HG03025 (cell line): Measurements from ENCODE around the gene ZNF423.

Experiments
- ATAC-seq: cut with Tn5 transposase; IDR thresholded peaks from one replicate; pipeline ENCODE4 v1.9.1; 2021; ENCODE audit warnings: mild to moderate bottlenecking, moderate library complexity; ENCODE audit not compliant: unreplicated experiment, low FRiP score

ZNF423 gene

DNA sequence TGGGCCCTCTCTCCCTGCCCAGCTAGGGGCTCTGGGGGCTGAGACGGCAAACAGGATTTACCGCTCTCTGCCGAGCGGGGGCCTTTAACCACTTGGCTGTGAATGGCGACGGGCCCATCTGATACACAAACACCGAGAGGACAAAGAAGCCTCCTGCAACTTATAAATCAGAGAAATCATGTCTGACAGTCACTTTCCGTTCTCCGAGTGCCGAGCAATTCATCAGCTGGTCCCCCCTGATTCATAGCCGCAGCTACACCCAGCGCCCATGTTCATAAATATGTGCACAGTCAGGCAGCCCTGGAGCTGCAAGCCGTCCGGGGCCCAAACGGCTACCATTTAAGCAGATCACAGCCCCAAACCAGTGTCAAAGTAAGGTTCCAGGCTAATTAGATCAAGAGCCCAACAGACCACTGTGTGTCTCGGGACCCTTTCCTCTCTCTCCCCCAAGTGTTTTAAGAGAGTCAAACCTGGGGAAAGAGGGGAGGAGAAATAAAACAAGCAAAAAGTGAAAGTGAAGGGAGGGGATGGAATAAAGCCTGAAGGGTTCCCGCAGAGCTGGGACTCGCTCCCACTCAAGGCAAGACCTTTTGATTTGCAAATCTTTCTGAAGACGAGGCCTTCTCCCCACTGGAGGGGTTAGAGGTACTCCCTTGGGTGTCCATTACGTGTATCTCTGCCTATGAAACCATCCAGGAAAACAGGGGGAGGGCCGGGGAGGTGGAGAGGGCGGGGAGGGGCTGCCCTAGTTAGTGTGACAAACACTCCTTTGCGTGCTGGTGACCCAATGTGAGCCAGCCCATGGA lies 327.6 kb downstream of the ZNF423 start:
- ATAC-seq = no peak

DNA sequence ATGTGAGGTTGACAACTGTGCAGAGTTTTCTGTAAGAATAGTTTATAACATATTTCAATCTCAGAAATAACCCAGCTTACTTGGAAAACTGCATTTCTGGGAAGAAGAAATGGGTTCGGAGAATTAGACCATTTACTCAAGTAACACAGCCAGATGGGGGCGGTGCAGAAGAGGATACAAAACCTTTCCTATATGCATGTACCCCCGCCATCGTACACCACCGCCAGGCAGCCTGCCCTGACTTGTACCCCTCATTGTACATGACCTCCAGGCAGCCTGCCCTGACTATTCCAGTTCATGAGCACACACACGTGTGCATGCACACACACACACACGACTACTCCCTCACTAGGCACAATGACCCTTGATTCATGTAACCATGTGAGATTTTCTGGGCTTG lies 328.3 kb downstream of the ZNF423 start:
- ATAC-seq = no peak

GRCh38 chr16:49526860-49527365 lies 329.0 kb downstream of the ZNF423 start:
- no peak for ATAC-seq

DNA sequence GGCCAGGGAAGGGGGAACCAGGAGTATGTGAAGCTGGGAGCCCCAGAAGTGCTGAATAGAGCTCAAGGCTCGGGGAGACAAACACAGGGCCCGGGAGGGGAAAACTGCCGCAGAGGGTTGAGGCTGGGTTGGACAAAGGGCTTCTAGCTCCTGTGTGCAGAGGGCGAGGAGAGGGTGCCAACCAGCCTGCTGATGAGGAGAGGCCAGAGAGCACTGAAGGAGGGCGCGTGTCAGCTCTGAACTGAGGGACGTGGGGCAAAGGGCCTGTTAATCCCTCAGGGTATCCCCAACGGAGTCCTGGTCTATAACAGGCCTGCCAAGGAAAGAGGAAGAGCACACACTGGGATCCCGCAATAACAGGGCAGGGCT lies 331.0 kb downstream of the ZNF423 start:
- ATAC-seq = no peak

DNA sequence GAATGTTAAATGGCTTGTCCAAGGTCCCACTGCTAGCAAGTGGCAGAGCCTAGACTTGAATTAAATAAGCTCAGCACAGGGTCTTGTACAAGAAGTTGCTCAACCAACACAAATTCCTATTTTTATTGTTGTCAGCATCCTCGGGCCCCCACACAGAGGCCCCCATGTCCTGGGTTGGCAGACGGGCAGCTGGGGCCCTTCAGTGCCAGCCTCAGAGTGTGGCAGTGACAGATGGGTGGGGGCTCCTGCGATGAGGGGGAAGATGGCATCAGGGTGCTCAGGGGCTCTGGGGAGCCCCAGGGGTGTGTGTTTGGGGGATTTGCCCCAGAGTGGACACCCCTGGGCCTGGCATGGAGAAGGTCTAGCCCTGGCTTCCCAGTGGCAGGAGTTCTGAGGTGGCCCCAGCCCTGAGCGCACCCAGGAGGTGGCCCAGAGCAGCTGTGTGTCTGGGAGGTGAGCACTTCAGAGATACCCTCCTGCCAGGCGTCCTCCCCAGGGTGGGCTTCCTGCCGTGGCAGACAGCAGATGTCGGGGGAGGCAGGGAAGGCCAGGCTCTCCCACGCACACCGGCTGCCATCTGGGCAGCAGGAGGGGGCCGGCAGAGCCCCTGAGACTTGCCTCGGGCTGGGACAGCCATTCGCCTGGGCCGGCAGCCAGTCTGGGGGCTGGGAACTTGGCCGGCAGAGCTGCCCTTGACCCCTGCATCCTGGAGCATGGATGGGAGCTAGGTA lies 331.5 kb downstream of the ZNF423 start:
- no peak for ATAC-seq

DNA sequence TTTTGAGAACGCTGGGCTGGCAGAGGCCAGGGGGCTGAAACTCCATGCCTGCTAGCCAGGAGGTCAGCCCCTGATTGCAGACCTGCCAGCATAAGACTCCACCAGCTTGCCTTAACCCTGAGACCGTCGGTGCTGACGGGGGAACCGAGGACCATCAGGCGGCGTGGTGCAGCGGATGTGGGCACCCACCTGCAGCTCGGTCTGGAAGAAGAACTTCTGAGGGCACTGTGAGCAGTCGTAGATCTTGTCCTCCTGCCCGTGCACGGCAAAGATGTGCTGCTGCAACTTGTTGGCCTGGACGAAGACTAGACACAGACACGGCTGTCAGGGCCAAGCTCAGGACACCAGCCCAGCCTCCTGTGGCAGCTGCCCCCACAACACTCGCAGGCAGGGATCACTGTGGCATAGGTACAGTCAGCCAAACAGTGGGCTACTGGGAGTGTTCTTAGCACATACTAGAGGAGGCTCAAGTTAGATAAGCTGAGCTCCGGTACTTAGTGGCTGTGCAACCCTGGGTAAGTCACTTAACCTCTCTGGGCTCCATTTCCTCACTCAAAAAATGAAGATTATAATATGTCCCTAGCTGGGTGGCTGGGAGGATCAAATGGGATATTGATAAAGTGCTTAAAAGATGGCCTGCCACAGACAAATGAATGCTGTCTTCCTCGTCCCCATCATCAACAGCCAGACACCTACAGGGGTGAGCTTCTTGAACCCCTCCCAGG lies 332.3 kb downstream of the ZNF423 start:
- no peak for ATAC-seq

GRCh38 chr16:49521734-49522325 lies 334.1 kb downstream of the ZNF423 start:
- no peak for ATAC-seq

GRCh38 chr16:49520492-49521038 lies 335.3 kb downstream of the ZNF423 start:
- ATAC-seq = no peak

- ATAC-seq = no peak
Measured at GRCh38 chr16:49519741-49520140, 336.2 kb downstream of the ZNF423 start.

- no peak for ATAC-seq
Measured at GRCh38 chr16:49519008-49519656, 336.8 kb downstream of the ZNF423 start.

- no peak for ATAC-seq
Measured at GRCh38 chr16:49516382-49517036, 339.4 kb downstream of the ZNF423 start.

- ATAC-seq = no peak
Measured at GRCh38 chr16:49515861-49516260, 340.1 kb downstream of the ZNF423 start.

DNA sequence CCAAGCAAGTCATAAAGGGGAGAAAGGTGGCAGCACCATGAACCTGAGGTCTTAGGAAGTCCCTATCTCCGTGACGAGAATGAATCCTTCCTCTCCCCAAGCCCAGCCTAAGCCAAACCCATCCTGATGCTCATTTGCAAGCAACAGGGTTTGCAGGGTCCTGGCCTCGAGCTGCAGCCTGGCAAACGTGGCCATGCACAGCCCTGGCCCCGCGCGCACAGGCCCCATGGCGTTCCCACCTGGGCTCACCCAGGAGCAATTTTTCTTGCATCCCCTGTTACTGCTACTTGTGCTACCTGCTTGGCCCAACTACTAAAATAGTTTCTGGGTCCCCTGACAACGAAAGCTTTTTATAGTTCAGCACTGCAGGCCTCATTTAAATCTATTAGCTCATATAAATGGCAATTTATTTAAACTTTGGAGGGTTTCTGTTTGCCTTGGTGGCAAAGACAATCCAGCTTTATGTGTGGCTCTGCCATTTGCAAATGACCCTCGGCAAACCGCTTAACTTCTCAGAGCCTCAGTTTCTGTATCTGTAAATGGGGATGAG lies 340.8 kb downstream of the ZNF423 start:
- ATAC-seq = no peak

- ATAC-seq = no peak
Measured at GRCh38 chr16:49514073-49514980, 341.6 kb downstream of the ZNF423 start.

DNA sequence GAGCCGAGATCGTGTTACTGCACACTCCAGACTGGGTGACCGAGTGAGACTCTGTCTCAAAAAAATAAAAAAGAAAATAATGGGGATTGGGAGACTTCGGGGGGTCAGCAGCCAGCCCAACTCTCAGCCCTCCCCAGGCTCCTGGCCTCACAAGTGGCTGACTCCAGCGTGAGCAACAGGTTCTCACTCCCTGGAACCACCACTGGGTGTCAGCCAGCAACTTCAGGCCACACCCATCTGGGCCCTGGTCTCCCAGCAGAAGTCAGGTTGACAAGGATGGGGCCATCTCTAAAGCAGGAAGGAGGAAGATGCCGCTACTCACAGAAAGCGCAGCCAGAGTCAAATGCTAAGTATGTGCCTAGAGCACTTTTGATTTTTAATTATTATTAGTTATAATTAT lies 342.9 kb downstream of the ZNF423 start:
- ATAC-seq = no peak

GRCh38 chr16:49510654-49511305 lies 345.1 kb downstream of the ZNF423 start:
- ATAC-seq = no peak

- no peak for ATAC-seq
Measured at GRCh38 chr16:49510141-49510540, 345.8 kb downstream of the ZNF423 start.
